HCT116 (cell line): ENCODE results near the gene PLD5.

Experiments
- EZH2phosphoT487 ChIP-seq: fragments of 200-600 bp; IDR thresholded peaks from 2 replicates; pipeline ENCODE4 v1.6.1; 2018; ENCODE audit warnings: antibody characterized with exemption, borderline replicate concordance
- JUND ChIP-seq: IDR thresholded peaks from 2 replicates; pipeline ENCODE4 v1.6.1; 2012
- TF ChIP-seq, protein P1 (sequence below), 3 experiments: fragments of 200-600 bp in 1 of 3; sonication (generic) in 1 of 3; IDR thresholded peaks in 2 of 3; conservative IDR thresholded peaks in 1 of 3; 2 replicates each; pipeline ENCODE4 v1.5.1; 2012 to 2017; ENCODE audit warnings: low read depth in 2 of 3, low read length in 2 of 3, antibody characterized with exemption in 1 of 3, borderline replicate concordance in 1 of 3, control low read depth in 1 of 3, mild to moderate bottlenecking in 1 of 3, mixed read lengths in 1 of 3, mixed run types in 1 of 3, moderate library complexity in 1 of 3; ENCODE audit not compliant: insufficient read depth in 1 of 3
- TF ChIP-seq, protein P2 (sequence below): IDR thresholded peaks from 2 replicates; pipeline ENCODE4 v1.6.1; 2012

DNA sequence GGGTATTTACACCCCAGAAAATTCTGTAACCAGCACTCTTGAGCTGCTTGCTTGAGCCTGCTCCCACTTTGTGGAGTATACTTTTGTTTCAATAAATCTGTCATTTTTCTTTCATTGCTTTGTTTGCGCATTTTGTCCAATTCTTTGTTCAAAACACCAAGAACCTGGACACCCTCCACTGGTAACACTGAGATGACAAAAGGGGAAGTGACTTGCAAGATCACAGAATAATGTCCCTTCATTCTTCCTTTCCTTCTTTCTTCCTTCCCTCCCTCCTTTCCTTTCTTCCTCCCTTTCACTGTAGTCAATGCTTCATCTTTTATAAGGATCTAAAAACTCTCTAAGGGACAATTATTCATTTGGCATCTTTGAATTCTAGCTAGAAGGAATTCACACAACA, 391.1 kb downstream of the PLD5 start:
- TF ChIP-seq, protein P1, sequence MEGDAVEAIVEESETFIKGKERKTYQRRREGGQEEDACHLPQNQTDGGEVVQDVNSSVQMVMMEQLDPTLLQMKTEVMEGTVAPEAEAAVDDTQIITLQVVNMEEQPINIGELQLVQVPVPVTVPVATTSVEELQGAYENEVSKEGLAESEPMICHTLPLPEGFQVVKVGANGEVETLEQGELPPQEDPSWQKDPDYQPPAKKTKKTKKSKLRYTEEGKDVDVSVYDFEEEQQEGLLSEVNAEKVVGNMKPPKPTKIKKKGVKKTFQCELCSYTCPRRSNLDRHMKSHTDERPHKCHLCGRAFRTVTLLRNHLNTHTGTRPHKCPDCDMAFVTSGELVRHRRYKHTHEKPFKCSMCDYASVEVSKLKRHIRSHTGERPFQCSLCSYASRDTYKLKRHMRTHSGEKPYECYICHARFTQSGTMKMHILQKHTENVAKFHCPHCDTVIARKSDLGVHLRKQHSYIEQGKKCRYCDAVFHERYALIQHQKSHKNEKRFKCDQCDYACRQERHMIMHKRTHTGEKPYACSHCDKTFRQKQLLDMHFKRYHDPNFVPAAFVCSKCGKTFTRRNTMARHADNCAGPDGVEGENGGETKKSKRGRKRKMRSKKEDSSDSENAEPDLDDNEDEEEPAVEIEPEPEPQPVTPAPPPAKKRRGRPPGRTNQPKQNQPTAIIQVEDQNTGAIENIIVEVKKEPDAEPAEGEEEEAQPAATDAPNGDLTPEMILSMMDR (IDR thresholded peaks at IDR 0.05 in 2 of 3, conservative IDR thresholded peaks at IDR 0.05 in 1 of 3; ENCODE audit: borderline replicate concordance in 1 of 3, insufficient read depth in 1 of 3, low read depth in 2 of 3, low read length in 2 of 3): no peak
- TF ChIP-seq, protein P2, sequence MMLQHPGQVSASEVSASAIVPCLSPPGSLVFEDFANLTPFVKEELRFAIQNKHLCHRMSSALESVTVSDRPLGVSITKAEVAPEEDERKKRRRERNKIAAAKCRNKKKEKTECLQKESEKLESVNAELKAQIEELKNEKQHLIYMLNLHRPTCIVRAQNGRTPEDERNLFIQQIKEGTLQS: no peak
- no peak for TF ChIP-seq EZH2phosphoT487
- no peak for TF ChIP-seq JUND
